DMS 273 (cell line): ENCODE measurements around the gene PEAK3.

Experiments
- DNase-seq: peaks from one replicate; lab custom pipeline; 2025; ENCODE audit not compliant: unreplicated experiment; lab: John Stamatoyannopoulos, UW

The PEAK3 gene, protein sequence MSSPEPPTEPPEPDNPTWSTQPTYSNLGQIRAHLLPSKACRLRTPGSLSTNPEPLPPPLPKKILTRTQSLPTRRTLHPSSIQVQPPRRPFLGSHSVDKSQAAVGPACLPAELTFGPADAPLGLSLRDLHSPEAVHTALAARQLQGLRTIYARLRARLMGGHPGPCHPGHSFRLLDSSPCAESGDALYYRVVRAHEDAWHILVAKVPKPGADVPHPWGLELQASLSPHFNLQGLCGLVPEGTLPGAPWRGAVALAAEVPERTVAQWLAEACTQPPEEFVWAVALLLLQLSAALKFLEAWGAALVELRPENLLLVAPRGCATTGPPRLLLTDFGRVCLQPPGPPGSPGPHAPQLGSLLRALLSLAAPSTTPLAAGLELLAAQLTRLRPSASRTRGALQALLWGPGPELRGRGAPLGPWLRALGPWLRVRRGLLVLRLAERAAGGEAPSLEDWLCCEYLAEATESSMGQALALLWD

DNA sequence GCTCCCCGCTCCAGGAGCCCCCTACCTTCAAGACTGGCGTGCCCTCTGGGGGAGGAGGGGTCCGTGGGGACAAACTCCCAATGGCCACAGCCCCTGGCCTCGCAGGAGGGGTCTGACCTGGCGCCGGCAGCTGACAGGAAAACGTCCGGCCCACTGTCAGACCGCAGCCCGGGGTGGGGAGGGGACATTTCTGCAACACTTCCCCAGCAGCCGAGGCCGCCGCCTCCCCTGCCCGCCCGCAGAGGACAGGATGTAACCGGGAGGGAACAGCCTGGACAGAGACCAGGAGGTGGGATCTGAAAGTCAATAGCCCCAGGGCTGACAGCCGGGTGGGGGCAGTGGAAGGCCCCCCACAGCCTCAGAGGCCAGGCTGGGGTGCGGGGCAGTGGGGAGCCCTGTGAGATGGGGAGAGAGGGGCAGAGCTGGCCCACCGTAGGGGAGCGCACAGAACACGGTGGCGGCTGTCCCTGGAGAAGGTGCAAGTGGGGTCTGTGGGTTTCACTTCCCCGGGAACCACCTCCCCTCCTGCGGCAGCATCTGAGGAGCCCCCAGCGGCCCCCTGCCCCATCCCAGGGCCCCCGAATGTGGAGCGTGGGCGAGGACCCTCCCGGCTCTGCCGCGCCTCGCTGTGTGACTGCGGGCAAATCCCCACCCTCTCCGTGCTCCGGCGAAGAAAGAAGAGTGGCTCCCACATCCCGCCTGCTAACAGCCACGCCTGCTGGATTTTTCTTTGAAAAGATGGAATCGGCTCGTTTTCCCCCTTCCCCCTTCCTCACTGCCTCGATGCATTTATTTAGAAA, at the start of gene PEAK3:
Gene PEAK3, minus strand, starts transcription at position 114 of the 800 bp plus-strand sequence. CDS start 1,244 bp downstream, outside the sequence.
- peak; percentile 43 for DNase-seq

DNA sequence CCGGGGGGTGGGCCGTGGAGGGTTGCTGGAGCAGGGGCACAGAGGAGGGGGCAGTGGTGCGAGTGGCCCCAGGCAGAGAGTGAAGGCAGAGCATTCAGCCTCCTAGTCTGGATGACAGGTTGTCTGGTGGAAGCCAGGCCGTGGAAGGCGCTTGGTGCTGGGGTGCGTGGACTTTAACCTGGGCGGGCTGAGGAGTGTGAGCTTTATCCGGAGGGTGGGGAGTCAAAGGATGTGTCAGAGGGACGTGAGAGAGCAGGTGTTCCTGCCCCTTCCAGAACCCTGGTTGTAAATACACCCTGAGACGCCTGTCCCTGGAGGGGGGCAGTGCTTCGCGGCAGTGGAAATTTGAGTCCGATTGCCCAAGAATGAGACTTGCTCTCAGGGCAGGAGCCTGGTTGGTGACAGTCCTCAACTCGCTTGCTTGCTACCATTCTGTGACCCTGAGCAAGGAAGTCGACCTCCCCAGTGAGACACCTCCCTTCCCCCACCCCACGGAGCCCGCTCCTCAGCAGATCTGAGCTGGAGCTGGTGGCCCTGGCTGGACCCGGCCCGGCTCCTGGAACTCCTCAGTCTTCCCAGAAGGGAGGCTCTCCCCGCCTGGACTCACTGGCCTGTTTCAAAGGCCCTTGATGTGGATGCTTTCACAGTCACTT, 48.8 kb upstream of the PEAK3 start:
- no peak for DNase-seq

DNA sequence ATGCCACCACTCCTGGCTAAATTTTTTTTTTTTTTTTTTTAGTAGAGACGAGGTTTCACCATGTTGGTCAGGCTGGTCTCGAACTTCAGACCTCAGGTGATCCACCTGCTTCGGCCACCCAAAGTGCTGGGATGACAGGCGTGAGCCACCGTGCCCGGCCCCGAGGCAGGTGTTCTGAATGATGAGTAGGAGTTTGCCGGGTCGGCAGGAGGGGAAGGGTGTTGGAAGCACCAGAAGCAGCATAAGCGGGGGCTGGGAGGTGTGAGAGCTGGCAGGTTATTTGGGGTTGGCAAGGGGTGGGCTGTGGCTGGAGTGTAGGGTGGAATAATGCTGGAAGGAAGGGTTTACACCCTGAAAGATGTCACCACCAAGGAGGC, 48.3 kb upstream of the PEAK3 start:
- no peak for DNase-seq

DNA sequence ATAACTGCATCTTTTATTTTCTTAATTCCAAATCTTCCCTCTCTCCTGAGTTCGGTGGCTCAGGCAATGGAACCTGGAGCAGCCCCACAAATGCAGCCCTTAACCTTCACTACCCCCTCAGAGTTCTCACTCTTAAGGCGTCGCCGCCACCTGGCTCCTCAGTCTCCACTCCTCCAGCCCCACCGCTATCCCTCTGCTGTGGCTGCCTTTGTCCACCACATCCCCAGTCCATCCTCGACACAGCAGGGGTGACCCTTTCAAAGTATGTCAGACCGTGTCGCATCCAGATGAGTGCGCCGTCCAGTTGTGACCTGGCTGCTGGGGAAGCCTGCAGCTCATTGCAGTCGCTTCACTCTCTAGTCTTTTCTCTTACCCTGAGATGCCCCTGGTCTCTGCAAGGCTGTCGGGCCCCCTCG, 47.5 kb upstream of the PEAK3 start:
- DNase-seq: no peak

DNA sequence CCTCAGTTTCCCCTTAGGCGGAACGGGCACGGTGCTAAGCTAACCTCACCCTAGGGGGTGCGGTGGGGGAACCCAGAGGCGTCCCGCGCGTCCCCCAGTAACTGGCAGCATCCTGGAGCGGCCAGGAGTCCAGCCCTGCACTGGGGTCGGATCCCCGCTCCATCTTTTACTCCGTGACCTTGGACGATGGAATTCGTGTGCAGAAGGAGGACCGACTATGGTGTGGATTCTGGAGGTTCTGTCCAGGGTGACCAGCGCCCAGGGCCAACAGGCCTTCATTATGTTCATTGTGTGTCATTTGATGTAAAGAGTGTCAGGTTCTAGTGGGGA, 47.1 kb upstream of the PEAK3 start:
- no peak for DNase-seq

DNA sequence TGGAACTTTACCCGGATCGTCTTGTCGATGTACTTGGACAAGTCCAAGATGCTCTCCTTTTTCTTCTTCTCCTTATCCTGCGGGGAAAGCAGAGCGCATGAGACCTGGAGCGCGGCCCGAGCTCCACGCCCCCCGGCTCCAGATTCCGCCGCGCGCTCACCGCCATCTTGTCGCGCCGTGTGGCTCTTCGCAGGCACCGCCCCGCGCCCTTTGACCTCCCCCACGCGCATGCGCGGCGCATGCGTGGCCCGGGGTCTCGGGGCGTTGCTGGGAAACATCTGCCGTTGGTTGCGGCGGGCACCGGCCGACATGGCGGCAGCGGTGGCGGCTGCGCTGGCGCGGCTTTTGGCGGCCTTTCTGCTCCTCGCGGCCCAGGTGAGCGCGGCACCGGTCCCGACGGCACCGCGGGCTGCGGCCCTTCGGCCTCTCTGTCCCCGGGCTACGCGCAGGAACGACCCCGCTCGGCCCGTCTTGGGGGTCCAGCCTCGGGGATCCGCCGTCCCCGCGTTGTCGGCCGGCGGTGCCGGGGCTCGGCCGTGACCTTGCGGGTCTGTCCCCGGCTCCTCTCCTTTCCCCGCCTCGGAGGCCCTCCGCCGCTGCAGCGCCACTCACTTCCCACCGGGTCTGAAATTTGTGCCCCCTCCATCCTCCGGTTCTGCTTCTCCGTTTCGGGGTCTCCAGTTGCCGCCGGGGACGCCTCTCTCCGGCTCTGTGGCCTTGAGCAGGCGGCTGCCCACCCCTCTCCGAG, 46.6 kb upstream of the PEAK3 start, which contains the start of the genes LSM7 and SPPL2B:
Gene LSM7, minus strand, starts transcription at position 186 of the 748 bp plus-strand sequence. Its CDS starts 20 bp downstream, at position 166.
Gene SPPL2B, plus strand, starts transcription at position 284 of the 748 bp plus-strand sequence. Its CDS starts 26 bp downstream, at position 310.
- peak; percentile 97 for DNase-seq

DNA sequence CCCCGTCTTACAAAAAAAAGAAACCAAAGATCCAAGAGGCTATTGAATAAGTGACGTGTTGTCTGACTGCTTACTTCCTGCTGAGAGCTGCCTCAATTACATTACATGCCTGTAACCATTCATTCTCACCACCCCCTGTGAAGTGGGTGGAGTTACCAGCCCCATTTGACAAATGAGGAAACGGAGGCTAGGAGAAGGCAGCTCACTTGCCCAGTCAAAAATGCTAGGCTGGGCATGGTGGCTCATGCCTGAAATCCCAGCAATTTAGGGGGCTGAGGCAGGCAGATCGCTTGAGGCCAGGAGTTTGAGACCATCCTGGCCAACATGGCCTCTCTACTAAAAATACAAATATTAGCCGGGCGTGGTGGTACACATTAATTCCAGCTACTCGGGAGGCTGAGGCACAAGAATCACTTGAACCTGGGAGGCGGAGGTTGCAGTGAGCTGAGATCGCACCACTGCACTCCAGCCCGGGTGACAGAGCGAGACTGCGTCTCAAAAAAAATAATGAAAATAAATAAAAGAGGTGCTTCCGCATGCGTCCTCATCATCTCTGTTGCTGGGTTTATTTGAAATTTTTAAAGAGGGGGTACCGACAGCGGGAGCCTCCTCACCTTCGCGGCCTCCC, 45.9 kb upstream of the PEAK3 start:
- DNase-seq: peak; percentile 76

DNA sequence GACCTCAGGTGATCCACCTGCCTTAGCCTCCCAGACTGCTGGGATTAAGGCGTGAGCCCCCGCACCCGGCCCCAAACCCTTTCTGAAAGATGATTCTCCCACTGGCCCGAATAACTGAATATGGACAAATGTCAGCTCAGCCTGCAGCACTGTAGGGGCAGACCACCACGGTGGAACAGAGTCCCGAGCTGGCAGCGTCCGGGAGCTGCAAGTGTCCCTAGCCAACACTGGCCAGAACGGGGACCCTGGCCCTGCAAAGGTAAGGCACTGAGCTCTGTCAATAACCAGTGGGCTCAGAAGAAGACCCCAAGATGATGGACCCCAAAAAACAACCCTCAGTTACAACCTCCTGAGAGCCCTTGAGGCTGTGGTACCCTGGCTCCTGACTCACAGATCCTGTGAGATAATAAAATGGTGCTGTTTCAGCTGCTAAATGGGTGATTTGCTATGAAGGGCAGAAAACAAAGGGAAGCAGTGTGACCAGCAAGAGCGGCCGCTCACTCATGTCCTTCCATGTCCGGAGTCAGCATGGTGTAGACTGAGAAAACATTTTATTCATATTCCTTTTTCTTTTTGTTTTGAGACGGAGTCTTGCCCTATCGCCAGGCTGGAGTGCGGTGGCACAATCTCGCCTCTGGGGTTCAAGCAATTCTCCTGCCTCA, 44.9 kb upstream of the PEAK3 start:
- no peak for DNase-seq

DNA sequence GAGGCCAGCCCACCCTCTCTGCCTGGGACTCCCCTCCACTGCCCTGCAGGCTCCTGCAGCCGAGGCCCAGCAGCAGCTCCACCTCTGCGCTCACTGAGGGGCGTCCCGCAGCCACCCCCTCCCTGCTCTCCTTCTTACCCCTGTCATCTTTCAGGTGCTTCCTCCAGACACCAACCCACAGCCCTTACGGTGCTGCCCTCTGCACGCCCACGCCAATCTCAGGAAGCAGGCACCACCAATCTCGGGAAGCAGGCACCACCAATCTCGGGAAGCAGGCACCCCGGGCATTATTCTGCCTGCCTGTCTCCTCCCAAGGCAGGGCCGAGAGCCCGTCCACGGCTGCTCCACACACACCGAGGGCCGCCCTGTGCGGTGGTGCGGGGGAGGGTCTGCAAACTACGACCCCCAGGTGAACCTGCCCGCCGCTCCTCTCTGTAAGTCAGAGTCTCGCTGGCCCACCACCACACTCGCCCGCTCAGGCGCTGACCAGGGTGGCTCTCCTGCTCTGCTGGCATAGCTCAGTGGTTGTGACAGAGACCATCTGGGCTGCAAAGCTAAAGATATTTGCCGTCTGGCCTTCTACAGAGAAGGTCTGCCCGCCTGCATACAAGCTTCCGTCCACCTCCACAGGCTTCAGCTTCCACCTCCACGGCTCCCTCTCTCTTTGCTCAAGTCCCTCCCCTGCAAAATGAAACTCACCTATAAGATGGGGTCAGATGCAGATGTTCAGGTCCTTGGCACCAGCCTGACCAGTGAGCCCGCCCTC, 43.5 kb upstream of the PEAK3 start:
- DNase-seq: no peak

DNA sequence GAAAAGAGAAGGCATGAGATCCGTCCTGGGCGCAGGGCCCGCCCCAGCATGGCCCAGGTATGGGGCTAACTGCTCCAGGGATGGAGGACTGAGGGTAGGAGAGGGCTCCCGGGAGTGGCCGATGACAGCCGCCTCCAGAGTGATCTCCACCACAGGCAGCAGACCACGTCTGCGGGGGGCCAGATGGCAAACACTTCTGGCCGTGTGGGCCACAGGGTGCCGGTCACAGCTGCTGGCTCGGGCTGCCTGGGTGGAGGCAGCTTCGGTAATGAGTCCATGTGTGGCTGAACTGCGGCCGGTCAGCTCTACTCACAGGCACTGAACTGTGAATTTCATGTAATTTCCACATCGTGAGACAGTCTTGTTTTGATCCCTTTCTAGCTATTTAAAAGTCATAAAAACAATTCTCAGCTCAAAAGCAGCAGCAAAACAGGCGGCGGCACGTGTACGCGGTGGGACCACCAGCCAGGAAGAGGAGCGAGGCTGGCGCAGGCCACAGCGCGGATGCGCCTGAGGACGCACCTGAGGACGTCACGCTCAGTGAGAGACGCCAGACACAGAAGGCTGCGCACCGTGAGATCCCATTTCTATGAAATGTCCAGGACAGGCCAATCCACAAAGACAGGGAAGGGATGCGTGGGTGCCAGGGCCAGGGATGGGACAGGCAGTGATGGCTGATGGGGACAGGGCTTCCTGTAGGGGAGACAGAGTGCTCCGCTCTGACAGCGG, 42.4 kb upstream of the PEAK3 start:
- peak; percentile 62 for DNase-seq

DNA sequence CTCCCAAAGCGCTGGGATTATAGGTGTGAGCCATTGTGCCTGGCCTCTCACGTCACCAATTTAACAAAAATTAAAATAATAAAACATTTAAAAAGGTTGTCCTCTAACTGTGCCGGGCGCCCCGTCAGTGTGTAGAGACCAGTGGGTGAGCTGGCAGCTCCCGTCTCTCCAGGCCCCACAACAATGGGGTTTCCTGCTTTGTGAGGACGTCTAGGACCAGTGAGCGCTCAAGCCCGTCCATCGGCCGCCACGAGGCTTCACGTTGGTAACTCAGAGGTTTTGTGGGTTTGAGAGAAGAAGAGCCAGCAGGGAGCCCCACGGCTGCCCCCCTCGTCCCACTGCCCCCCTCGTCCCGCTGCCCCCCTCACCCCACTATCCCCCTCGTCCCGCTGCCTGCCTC, 41.7 kb upstream of the PEAK3 start:
- DNase-seq: no peak

DNA sequence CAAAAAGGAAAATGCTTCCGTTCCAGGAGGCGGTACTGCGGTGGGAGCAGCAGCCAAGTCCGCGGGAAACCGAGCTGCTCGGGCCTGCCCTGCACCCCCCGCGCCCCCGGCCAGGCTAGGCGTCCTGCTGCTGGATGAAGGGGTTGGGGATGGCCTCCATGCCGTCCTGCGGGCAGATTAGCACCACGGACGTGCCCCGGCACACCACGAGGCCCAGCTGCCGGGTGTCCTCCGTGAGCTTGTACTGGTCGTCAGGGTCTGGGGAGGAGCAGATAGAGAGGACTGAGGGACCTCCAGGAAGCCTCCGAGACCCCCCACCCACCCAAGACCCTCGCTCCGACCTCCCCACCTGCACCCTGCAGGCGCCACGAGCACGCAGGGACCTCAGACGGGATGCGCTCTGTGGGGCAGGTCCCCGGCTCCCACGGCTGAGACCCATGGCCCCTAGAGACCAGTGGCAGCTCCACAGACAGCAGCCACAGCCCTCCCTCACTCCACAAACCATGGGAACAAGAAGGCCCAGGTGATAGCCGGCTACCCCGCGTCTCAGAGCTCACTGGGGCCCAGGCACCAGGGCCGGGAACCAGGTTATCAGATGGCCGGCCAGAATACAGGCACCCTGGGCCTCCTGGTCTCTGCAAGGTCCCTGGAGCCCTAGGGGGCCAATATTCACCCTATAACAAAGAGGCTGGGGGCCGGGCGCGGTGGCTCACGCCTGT, 39.7 kb upstream of the PEAK3 start:
- DNase-seq: no peak

DNA sequence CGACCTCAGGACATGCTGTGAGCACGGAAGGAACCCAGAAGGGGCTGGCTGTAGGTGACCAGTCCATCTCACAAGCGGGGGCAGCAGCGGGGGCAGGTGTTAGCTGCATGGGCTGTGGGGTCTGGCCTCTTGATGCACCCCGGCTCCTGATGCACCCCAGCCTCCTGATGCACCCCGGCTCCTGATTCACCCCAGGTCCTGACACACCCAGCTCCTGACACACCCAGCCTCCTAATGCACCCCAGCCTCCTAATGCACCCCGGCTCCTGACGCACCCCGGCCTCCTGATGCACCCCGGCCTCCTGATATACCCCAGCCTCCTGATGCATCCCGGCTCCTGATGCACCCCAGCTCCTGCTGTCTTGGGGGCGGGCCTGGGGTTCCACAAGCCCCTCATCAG, 39.0 kb upstream of the PEAK3 start:
- no peak for DNase-seq

DNA sequence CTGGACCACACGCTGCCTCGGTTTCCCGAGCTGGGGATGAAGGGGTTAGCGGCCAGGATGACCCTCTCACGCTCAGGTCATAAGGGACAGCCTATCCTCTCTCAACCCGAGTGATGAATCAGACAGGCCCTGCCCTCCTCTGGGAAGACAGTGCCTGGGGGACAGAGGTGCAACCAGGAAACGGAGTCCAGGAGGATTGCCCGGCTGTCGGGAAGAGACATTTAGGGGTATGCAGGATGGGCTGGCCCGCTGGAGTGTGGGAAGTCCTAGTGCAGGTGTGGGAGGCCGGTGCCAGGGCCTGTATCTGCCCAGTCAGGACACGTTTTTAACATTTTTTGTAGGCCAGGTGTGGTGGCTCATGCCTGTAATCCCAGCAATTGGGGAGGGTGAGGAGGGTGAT, 38.1 kb upstream of the PEAK3 start:
- no peak for DNase-seq

DNA sequence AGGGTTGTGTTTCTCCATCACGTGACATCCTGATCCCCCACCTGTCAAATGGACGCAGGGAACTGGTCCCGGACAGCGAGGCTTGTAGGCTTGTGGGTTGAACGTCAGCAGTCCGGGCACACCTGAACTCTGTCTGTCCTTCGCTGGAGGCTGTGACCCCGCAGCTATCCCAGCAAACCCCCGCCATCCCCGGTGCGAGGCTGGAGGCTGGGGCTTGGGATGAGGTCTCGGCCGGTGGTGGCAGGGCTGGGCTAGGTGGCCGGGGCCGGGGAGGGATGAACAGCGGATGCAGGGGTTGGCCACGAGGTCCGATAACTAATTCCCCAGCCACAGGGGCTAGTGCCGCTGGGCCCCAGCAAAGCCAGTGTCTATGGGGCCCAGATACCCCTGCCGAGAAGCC, 37.6 kb upstream of the PEAK3 start:
- no peak for DNase-seq

DNA sequence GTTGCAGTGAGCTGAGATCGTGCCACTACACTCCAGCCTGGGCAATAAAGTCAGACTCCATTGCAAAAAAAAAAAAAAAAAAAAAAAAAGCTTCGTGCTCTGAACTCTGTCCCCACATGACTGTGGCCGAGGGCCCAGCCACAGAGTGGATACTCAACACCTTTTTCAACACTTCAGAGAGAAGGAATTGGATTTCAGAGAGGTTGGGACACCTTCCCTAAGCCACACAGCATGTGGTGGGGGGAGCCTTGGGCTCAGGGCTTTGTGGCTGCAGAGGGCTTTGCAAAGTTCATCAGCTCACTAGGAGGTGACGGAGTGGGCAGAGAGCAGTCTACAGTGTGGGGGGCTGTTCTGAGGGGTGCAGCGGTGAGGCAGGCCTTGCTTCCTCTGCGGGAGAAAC, 36.9 kb upstream of the PEAK3 start:
- DNase-seq: no peak

DNA sequence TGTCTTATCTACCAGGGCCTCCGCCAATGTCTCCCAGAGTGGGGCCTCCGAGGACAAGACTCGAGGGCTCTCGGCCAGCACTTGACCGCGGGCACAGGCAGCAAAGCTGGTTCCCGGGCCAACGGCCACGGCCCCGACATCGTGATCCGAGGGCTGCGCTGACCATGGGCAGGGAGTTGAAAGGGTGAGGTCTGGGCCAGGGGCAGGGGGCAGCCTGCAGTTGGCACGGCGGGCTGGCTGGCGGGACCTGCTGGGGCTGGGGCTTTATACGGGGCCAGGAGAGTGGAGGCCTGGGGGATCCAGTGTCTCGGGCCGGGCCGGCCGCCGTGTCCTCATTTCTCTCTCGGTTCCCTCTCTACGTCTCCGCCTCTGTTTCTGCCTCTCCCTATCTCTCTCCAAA, 35.8 kb upstream of the PEAK3 start:
- no peak for DNase-seq

DNA sequence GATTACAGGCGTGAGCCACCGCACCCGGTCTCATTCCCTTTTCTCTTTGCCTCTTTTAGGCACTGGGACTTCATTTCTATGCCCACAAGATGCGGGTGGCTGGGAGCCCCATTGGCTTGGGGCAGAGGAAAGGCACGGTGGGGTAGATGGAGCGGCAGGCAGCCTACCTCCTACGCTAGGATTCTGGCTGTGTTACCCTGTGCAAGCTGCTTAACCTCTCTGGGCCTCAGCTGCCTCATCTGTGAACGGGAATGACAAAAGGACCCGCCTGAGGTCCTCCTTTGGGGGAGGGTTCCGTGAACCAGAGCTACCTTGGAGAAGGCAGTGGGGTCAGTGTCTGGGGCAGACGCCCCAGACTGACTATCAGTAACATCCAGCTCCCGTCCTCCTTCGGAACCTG, 35.3 kb upstream of the PEAK3 start:
- no peak for DNase-seq
